ENCODE data around the gene KCTD16.

The KCTD16 gene

DNA sequence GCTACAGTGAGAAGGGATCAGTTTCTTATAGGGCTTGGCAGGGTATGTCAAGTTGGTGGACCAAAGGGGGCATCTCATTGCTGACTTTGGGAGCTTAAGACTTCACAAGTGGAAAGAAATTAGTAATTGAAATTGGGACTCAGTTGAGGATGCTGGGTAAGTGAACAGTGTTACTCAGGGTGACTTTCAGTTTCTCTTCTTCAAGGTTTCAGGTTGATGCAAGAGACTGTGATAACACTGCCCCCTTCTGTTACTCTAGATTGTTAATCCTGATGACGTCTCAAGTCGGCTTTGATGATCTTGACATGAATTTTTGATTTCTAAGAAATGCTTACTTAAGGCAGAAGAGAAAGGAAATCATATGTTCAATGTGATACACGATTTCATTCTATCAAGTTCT lies 21.3 kb downstream of the KCTD16 start:
- H3K4me3 Mint-ChIP-seq: no peak overlapping the region
- ATAC-seq (peak; percentile 75), DNase-seq (peak; percentile 36 to 43)
- H3K9me3 Mint-ChIP-seq: no peaks in the 10 kb centered on the region
- H3K4me1 Mint-ChIP-seq: no peaks in the 10 kb centered on the region
- H3K27me3 Mint-ChIP-seq: no peaks in the 10 kb centered on the region
- no peak overlapping the region for H3K27ac Mint-ChIP-seq

DNA sequence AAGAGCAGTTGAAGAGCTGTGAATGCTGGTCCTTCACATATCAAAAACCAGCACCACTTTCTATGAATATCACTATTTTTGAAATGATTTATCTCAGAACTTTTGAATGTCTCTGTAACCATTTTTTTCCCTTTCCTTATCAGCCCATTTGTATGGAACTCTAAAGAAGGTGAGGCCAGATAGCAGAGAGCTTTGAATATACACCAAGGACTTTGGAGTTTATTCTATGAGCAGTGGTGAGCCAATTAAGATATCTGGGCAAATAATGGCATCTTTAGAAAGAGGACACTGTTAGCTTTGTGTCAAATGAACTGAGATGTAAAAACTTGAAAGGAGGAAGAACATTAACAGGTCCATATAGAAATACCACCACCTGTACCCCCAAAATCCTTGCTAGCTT lies 22.0 kb downstream of the KCTD16 start:
- Mint-ChIP-seq H3K9me3 (no peaks in the 10 kb centered on the region), H3K4me1 (no peaks in the 10 kb centered on the region), H3K4me3 (no peak overlapping the region), H3K27me3 (no peaks in the 10 kb centered on the region), H3K27ac (no peak overlapping the region)
- DNase-seq (no peak), ATAC-seq (no peak)

- no peak overlapping the region for H3K4me3 Mint-ChIP-seq
- peaks cover 2% of the 10 kb centered on the region for H3K27me3 Mint-ChIP-seq
- DNase-seq (no peak), ATAC-seq (no peak)
- H3K4me1 Mint-ChIP-seq: no peaks in the 10 kb centered on the region
- no peaks in the 10 kb centered on the region for H3K9me3 Mint-ChIP-seq
- H3K27ac Mint-ChIP-seq: no peak overlapping the region
Measured at GRCh38 chr5:144194144-144194543, 23.5 kb downstream of the KCTD16 start.

DNA sequence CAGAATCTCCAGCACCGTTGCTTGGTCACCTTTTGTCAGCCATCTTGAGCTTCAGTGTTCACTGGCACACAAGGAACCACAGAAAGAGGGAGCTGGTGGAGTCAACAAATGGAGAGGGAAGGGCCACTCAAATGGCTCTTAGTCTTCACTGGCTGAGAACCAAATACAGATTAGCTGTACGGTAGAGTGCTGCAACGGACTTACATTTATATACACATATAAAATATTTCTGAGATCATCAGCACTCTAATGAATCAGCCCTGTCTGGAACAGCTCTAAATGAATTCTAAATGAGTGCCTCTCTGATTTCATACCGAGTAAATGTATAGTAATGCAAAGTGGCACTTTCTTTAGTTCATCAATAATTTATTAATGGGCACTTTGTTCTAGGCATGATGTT lies 24.8 kb downstream of the KCTD16 start:
- Mint-ChIP-seq H3K4me3 (no peak overlapping the region), H3K9me3 (no peaks in the 10 kb centered on the region), H3K27ac (no peak overlapping the region), H3K4me1 (no peaks in the 10 kb centered on the region), H3K27me3 (peaks cover 7% of the 10 kb centered on the region)
- DNase-seq (no peak), ATAC-seq (no peak)

- H3K9me3 Mint-ChIP-seq: no peaks in the 10 kb centered on the region
- DNase-seq (no peak), ATAC-seq (no peak)
- no peaks in the 10 kb centered on the region for H3K4me1 Mint-ChIP-seq
- no peak overlapping the region for H3K27ac Mint-ChIP-seq
- peaks cover 7% of the 10 kb centered on the region for H3K27me3 Mint-ChIP-seq
- no peak overlapping the region for H3K4me3 Mint-ChIP-seq
Measured at GRCh38 chr5:144196612-144197011, 25.9 kb downstream of the KCTD16 start.

DNA sequence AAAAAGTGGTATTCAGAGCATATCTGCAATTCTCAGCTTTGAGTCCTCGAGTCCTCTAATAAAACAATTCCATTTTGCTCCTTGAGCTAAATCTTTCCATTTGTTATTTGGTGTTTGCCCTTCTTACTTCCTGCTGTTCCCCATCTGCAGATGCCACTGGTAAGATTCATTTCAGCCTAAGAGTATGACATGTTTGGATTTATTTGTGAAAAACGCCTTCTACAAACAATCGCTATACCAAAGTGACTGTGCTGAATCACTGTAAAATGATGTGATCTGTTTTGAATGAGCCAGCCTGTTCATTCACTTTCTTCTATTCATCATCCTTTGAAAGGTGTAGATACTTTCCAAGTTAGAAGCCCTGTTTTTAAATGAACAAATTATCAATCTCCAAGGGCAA lies 27.7 kb downstream of the KCTD16 start:
- no peak for DNase-seq
- ATAC-seq: no peak
- Mint-ChIP-seq H3K27me3 (peaks cover 7% of the 10 kb centered on the region), H3K4me1 (no peaks in the 10 kb centered on the region), H3K9me3 (no peaks in the 10 kb centered on the region), H3K4me3 (no peak overlapping the region), H3K27ac (no peak overlapping the region)

DNA sequence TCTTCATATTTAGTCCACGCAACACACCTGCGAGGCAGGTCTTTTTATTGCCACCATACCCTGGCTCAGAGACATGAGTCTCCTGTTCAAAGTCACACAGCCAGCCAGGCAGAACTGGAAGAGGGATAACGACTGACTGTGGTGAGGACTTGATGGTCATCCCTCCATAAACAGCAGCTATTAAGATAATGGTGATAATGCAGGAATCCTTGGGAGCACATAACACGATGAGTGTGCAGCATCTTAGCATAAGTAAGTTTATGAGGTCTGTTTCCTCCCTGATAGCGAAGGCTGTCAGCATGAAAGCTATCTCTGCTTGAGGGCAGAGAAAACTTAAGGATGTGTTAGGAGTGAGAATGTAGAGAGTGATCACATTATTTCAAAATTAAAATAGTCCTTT lies 30.9 kb downstream of the KCTD16 start:
- no peak for ATAC-seq
- Mint-ChIP-seq H3K4me3 (no peak overlapping the region), H3K4me1 (no peaks in the 10 kb centered on the region), H3K27ac (no peak overlapping the region), H3K9me3 (no peaks in the 10 kb centered on the region), H3K27me3 (peaks cover 39% of the 10 kb centered on the region)
- no peak for DNase-seq

GRCh38 chr5:144202072-144202471 lies 31.4 kb downstream of the KCTD16 start:
- Mint-ChIP-seq H3K9me3 (no peaks in the 10 kb centered on the region), H3K27me3 (peaks cover 44% of the 10 kb centered on the region), H3K4me1 (no peaks in the 10 kb centered on the region), H3K27ac (no peak overlapping the region), H3K4me3 (no peak overlapping the region)
- DNase-seq (no peak), ATAC-seq (no peak)

DNA sequence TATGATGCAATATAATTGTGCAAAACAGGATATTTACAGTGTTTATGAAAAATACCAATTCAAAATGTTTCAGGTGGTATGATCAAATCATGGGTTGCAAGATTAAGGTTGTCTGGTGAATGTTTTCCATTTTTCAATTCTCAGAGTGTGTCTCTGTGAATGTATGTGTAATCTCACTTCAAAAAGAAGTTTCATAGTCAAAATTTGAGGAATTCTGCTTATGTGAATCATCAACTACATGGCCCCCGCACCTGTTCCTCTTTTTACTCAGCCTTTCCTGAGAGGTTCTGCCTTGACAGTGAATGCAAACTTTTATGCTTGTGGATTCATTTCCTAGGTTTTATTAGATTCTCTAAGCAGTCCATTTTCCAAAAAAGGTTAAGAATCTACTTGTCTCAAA lies 32.1 kb downstream of the KCTD16 start:
- H3K27ac Mint-ChIP-seq: no peak overlapping the region
- no peak for DNase-seq

GRCh38 chr5:144203750-144204596 lies 33.3 kb downstream of the KCTD16 start:
- Mint-ChIP-seq H3K27ac (no peak overlapping the region), H3K27me3 (peaks cover 56% of the 10 kb centered on the region), H3K4me1 (no peaks in the 10 kb centered on the region), H3K9me3 (no peaks in the 10 kb centered on the region), H3K4me3 (no peak overlapping the region)
- peak in 1 of 2 donors; percentile 29 for DNase-seq
- peak; percentile 69 for ATAC-seq

More for the DNA sequence above, 32.1 kb downstream of the KCTD16 start:
- Mint-ChIP-seq H3K4me1 (no peaks in the 10 kb centered on the region), H3K27me3 (peaks cover 50% of the 10 kb centered on the region), H3K4me3 (no peak overlapping the region), H3K9me3 (no peaks in the 10 kb centered on the region)
- ATAC-seq: no peak

DNA sequence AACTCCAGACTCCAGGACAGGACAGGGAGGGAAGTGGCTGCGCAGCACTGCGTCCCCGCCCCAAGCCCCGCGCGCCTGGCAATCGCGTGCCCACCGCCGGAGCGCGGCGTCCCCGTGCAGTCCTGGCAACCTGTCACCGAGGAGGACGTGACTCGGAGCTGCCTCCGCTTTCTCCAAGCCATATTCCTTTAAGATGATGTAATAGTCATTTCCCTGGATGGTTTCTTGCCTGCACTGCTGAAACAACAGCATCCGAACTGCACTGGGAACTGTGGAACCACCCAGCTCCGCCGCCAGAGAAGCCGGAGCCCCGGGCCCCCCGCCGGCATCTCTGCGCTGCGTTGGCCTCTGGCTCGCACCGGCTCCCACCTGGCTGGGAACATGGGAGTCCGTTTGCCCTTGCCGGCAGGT lies 34.5 kb downstream of the KCTD16 start:
- H3K9me3 Mint-ChIP-seq: no peaks in the 10 kb centered on the region
- DNase-seq (no peak), ATAC-seq (no peak)
- peaks cover 55% of the 10 kb centered on the region for H3K27me3 Mint-ChIP-seq
- no peak overlapping the region for H3K27ac Mint-ChIP-seq
- H3K4me3 Mint-ChIP-seq: peak overlapping the region; percentile 36 to 50
- H3K4me1 Mint-ChIP-seq: no peaks in the 10 kb centered on the region

DNA sequence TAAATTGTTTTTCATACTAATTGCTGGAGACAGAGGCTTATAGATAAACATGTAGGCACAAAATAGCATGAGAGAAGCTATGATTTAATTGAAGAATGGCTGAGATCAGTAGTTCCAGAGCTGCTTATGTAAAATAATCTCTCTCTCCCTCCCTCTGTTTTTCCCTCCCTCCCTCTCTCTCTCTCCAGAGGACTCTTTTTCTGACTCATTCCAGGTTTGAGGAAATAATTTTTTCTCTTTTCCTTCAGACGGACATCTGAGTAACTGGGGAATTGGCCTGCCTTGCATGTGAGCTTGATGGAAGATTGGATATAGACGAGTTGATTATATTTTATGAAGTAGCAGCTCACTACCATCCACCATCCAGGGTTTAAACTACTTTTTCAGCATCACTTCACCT lies 35.5 kb downstream of the KCTD16 start:
- no peak overlapping the region for H3K27ac Mint-ChIP-seq
- H3K4me3 Mint-ChIP-seq: no peak overlapping the region
- no peaks in the 10 kb centered on the region for H3K4me1 Mint-ChIP-seq
- no peak for ATAC-seq
- no peaks in the 10 kb centered on the region for H3K9me3 Mint-ChIP-seq
- DNase-seq: no peak
- H3K27me3 Mint-ChIP-seq: peaks cover 55% of the 10 kb centered on the region

DNA sequence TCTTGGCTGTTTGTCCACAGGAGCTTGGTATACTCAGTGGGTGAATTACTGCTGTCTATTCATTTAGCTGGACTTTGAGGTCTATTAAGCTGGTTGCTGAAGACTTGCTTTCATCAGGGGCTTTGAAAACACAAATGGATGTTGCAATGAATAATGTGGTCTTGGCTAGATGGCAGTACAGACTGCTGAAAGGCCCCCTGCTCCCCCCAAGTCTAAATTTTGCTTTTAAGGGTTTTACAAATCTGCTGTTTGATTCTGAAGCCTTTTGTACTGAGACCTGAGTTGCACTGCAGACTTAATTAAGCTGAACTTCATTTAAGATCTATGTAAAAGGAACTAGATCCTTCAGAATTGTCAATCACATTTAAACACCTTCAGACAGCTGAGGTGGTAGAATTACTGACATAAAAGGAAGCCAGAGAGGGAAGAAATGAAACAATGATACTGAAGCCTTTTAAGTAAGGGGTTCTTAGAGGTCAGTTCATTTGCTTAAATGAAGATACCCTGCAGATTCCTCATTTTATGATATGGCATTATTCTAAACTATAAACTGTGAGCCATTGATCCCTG lies 37.3 kb downstream of the KCTD16 start:
- DNase-seq (no peak), ATAC-seq (no peak)
- H3K9me3 Mint-ChIP-seq: no peaks in the 10 kb centered on the region
- no peaks in the 10 kb centered on the region for H3K4me1 Mint-ChIP-seq
- H3K27ac Mint-ChIP-seq: no peak overlapping the region
- no peak overlapping the region for H3K4me3 Mint-ChIP-seq
- peaks cover 55% of the 10 kb centered on the region for H3K27me3 Mint-ChIP-seq

- Mint-ChIP-seq H3K27ac (no peak overlapping the region), H3K4me1 (no peaks in the 10 kb centered on the region), H3K27me3 (peaks cover 51% of the 10 kb centered on the region), H3K4me3 (no peak overlapping the region), H3K9me3 (no peaks in the 10 kb centered on the region)
- no peak for DNase-seq
- no peak for ATAC-seq
Measured at GRCh38 chr5:144209361-144209760, 38.7 kb downstream of the KCTD16 start.

DNA sequence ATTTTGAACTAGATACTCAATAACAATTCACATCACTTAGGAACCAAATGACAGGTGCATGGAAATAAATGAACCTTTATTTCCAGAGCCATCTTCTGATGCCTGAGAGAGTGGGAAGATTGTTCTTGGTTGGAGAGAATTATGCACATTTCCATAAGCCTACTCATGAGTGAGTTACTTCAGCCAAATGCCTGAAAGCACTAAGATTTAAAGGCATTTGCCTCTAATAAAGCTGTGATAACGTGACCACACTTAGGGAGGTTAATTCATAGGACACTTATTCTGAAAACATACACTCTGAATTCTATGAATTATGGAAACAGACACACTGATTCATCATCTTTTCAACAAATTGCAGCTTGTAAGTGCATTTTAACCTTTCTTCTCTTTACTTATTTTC lies 40.0 kb downstream of the KCTD16 start:
- no peak overlapping the region for H3K27ac Mint-ChIP-seq
- H3K27me3 Mint-ChIP-seq: peaks cover 42% of the 10 kb centered on the region
- ATAC-seq (no peak), DNase-seq (no peak)
- no peak overlapping the region for H3K4me3 Mint-ChIP-seq
- H3K4me1 Mint-ChIP-seq: no peaks in the 10 kb centered on the region
- H3K9me3 Mint-ChIP-seq: no peaks in the 10 kb centered on the region

DNA sequence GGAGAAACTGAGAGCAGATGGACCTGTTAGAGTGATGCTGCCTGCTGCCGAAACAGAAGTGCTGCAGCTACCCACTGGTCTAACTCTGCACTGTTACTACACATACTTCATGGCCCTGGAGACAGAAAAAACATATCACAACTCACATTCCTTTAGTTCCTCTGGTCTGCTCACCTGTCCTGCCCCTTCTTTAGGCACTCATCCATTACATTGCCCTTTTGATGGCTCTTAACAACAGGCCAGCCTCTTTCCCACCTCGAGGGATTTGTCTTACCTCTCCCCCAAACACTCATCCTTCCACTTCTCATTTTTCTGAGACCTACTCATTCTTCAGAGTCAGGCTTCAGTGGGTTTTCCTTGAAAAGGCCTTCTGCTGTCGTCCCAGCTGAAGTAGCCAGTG lies 49.2 kb downstream of the KCTD16 start:
- ATAC-seq (no peak), DNase-seq (no peak)
- no peaks in the 10 kb centered on the region for H3K9me3 Mint-ChIP-seq
- H3K4me1 Mint-ChIP-seq: no peaks in the 10 kb centered on the region
- H3K4me3 Mint-ChIP-seq: no peak overlapping the region
- H3K27ac Mint-ChIP-seq: peak overlapping the region in 1 of 2 donors; percentile 58
- H3K27me3 Mint-ChIP-seq: peaks cover 8% of the 10 kb centered on the region

Measured in stimulated activated naive CD8-positive, alpha-beta T cell treated with anti-CD3 and anti-CD28 coated beads, Interleukin-15, amount 100 ng/mL, for 72 hours (primary cell).